Activated CD8-positive, alpha-beta T cell treated with anti-CD3 and anti-CD28 coated beads for 36 hours (primary cell): Measurements from ENCODE around the gene LMNA. TPM values are rescaled to one million over a fixed set of nuclear protein-coding genes. Genes with fewer than 3 reads are reported as not detected.
"Not testable (repeated sequence)": the region's sequence is repeated elsewhere in the genome, so short reads cannot be mapped to it uniquely, and the experiment has no call there.

Source experiments
- ATAC-seq: fragments of 200-7000 bp; cut with Tn5 transposase; one replicate; pipeline ENCODE4 v1.10.0; 2021; ENCODE audit warnings: mild to moderate bottlenecking, moderate library complexity
- CTCF ChIA-PET: fragments of 350-600 bp; sonication (Branson Sonifier 250); formaldehyde crosslinking; loops from one replicate; lab custom pipeline; 2021; ENCODE audit warnings: antibody characterized with exemption; lab: Charles Lee
- POLR2A ChIA-PET: fragments of 350-600 bp; sonication (Branson Sonifier 250); formaldehyde crosslinking; loops from one replicate; lab custom pipeline; 2021; ENCODE audit warnings: antibody characterized with exemption; lab: Charles Lee
- DNase-seq: peaks from one replicate; pipeline ENCODE4 v3.0.0-alpha.2; 2020
- H3K27ac Mint-ChIP-seq: one replicate; pipeline ENCODE4 v1.8.0; 2021; ENCODE audit warnings: mild to moderate bottlenecking, mixed read lengths
- H3K27me3 Mint-ChIP-seq: one replicate; pipeline ENCODE4 v1.8.0; 2021; ENCODE audit warnings: mixed read lengths
- H3K36me3 Mint-ChIP-seq: one replicate; pipeline ENCODE4 v1.8.0; 2021; ENCODE audit warnings: low read depth, mixed read lengths
- H3K4me1 Mint-ChIP-seq: one replicate; pipeline ENCODE4 v1.8.0; 2021; ENCODE audit warnings: low read depth, mixed read lengths
- H3K4me3 Mint-ChIP-seq: one replicate; pipeline ENCODE4 v1.8.0; 2021; ENCODE audit warnings: mild to moderate bottlenecking, moderate library complexity, mixed read lengths
- H3K9me3 Mint-ChIP-seq: one replicate; pipeline ENCODE4 v1.8.0; 2021; ENCODE audit warnings: mixed read lengths
- intact Hi-C: fragments of 100-400 bp; cut with micrococcal nuclease; formaldehyde crosslinking; loops from one replicate; pipeline ENCODE4 v1.10.0; 2022
- total RNA-seq, 2 experiments: library from RNA; stranded (reverse); gene quantifications; one replicate each; pipeline ENCODE4 v1.2.3, GENCODE V29; 2021
- TF ChIP-seq, protein P1 (sequence below): fragments of 200-600 bp; IDR thresholded peaks from one replicate; pipeline ENCODE4 v1.8.0; 2022; ENCODE audit warnings: antibody characterized with exemption, mild to moderate bottlenecking

The LMNA gene
- total RNA-seq, 2 experiments from 2014 or later = 51.8 to 56.6 TPM

DNA sequence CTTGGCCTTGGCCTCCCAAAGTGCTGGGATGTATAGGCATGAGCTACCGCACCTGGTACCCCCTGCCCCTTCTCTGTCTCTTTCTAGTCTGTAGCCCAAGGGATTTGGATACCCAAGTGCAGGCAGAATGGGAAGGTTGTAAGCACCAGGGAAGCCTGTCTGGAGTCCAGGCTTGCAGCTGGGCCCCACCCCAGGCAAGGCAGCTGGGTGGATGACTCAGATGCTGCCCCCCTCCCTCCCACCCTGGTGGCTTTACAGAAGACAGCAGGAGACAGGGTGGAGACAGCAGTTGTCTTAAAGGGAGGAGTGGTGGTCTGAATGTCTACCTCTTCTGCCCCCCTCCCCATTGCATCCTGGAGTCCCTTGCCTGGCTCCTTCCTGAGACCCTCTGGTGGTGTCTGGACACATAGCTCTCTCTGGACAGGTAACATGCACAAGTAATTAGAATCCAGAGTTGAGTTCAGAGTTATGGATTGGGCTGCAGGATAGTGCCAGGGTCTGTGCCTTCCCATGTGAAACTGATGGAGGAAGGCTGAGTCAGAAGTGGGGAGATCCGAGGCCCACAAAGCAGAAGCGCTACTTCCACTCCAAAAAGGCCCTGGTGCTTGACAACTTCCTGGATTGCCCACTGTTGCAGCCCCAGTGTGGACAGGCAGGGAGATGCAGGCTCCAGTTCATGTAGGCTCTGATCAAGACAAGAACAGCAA lies 5.1 kb downstream of the LMNA start:
- no peak overlapping the region for H3K27ac Mint-ChIP-seq
- peaks cover 47% of the 10 kb centered on the region for H3K4me1 Mint-ChIP-seq
- ChIA-PET POLR2A (interaction anchor here (0.6 to 10.2 kb wide), 7 partner anchors 9 to 162 kb away, joined by 3 to 94 read pairs (median 4); partner anchors contain the start of gene ARHGEF2), CTCF (interaction anchor here (1.2 to 14.1 kb wide), 4 partner anchors 9 to 26 kb away, joined by 3 to 164 read pairs (median 54); no protein-coding TSS in a partner anchor)
- H3K4me3 Mint-ChIP-seq = no peak overlapping the region
- peaks cover 1% of the 10 kb centered on the region for H3K27me3 Mint-ChIP-seq
- DNase-seq (no peak), ATAC-seq (peak; percentile 17)
- intact Hi-C loops = no loop called here
- no peaks in the 10 kb centered on the region for H3K9me3 Mint-ChIP-seq
- TF ChIP-seq, protein P1, sequence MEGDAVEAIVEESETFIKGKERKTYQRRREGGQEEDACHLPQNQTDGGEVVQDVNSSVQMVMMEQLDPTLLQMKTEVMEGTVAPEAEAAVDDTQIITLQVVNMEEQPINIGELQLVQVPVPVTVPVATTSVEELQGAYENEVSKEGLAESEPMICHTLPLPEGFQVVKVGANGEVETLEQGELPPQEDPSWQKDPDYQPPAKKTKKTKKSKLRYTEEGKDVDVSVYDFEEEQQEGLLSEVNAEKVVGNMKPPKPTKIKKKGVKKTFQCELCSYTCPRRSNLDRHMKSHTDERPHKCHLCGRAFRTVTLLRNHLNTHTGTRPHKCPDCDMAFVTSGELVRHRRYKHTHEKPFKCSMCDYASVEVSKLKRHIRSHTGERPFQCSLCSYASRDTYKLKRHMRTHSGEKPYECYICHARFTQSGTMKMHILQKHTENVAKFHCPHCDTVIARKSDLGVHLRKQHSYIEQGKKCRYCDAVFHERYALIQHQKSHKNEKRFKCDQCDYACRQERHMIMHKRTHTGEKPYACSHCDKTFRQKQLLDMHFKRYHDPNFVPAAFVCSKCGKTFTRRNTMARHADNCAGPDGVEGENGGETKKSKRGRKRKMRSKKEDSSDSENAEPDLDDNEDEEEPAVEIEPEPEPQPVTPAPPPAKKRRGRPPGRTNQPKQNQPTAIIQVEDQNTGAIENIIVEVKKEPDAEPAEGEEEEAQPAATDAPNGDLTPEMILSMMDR = no peak
- H3K36me3 Mint-ChIP-seq = peaks cover 9% of the 10 kb centered on the region

DNA sequence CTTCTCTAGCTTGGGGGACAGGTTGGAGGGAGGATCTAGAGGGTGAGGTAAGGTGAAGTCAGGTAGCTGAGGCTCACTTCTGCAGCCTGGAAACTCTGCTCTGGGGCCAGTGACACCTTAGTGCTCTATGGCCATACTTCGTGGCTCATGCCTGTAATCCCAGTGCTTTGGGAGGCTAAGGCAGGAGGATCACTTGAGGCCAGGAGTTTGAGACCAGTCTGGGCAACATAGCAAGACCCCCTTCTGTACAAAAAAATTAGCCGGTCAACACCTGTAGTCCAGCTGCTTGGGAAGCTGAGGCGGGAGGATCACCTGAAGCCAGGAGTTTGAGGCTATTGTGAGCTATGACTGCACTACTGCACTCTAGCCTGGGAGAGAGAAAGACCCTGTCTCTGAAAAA lies 5.8 kb downstream of the LMNA start:
- peaks cover 1% of the 10 kb centered on the region for H3K27me3 Mint-ChIP-seq
- no peak for DNase-seq
- ATAC-seq = no peak
- ChIA-PET POLR2A (interaction anchor here (0.6 to 10.2 kb wide), 6 partner anchors 9 to 142 kb away, joined by 3 to 94 read pairs (median 4); partner anchors contain the start of gene ARHGEF2), CTCF (interaction anchor here (0.8 to 14.1 kb wide), 5 partner anchors 9 to 913 kb away, joined by 3 to 164 read pairs (median 5); no protein-coding TSS in a partner anchor)
- H3K36me3 Mint-ChIP-seq = peaks cover 9% of the 10 kb centered on the region
- TF ChIP-seq, protein P1 = no peak
- H3K4me1 Mint-ChIP-seq = peaks cover 49% of the 10 kb centered on the region
- no peak overlapping the region for H3K27ac Mint-ChIP-seq
- intact Hi-C loops = no loop called here
- H3K9me3 Mint-ChIP-seq = no peaks in the 10 kb centered on the region
- H3K4me3 Mint-ChIP-seq = no peak overlapping the region

DNA sequence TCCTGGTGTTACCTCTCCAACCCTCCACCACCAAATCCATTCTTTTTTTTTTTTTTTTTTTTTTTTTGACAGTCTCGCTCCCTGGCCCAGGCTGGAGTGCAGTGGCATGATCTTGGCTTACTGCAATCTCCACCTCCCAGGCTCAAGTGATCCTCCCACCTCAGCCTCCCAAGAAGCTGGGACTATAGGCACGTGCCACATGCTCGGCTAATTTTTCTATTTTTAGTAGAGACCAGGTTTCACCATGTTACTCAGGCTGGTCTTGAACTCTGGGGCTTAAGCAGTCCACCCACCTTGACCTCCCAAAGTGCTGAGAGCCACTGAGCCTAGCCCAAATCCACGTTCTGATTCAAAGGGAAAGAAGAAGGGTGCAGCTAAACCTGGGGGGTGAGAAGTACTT lies 6.5 kb downstream of the LMNA start:
- intact Hi-C loops, H3K27me3 Mint-ChIP-seq, H3K27ac Mint-ChIP-seq, ATAC-seq, H3K9me3 Mint-ChIP-seq, H3K36me3 Mint-ChIP-seq, H3K4me3 Mint-ChIP-seq, DNase-seq: not testable (repeated sequence)
- H3K4me1 Mint-ChIP-seq = peaks cover 50% of the 10 kb centered on the region
- ChIA-PET CTCF (interaction anchor here (0.8 to 14.1 kb wide), 5 partner anchors 8 to 914 kb away, joined by 3 to 164 read pairs (median 5); no protein-coding TSS in a partner anchor), POLR2A (interaction anchor here (0.9 to 10.2 kb wide), 5 partner anchors 12 to 115 kb away, joined by 3 to 94 read pairs (median 4); no protein-coding TSS in a partner anchor)

DNA sequence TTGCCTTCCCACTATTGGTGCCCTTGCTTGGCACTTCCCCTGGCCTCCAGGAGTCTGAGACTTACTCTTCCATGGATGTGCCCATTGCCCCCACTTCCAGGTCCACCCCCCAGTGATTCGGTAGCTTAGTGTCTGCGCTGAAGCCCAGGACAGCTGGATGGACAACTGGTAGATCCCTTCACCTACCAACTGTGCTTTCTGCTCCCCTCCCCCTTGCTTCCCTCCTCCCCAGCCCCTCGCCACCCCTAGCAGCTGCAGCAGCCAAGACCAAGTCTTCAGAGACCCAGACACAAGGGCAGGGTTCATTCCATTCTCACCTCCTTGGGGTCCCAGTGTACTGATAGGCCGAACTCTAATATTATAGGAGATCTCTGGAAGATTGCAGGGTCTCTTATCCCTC lies 6.9 kb downstream of the LMNA start:
- ATAC-seq (no peak), DNase-seq (no peak)
- intact Hi-C loops = no loop called here
- no peaks in the 10 kb centered on the region for H3K9me3 Mint-ChIP-seq
- H3K4me3 Mint-ChIP-seq = no peak overlapping the region
- TF ChIP-seq, protein P1 = no peak
- ChIA-PET POLR2A (interaction anchor here (1.1 to 1.2 kb wide), 2 partner anchors 12 to 115 kb away, joined by 3 to 4 read pairs; no protein-coding TSS in a partner anchor), CTCF (interaction anchor here (11.1 to 14.1 kb wide), 2 partner anchors 7 to 28 kb away, joined by 103 to 164 read pairs; no protein-coding TSS in a partner anchor)
- H3K27ac Mint-ChIP-seq = no peak overlapping the region
- H3K4me1 Mint-ChIP-seq = peaks cover 50% of the 10 kb centered on the region
- H3K27me3 Mint-ChIP-seq = peaks cover 1% of the 10 kb centered on the region
- peaks cover 9% of the 10 kb centered on the region for H3K36me3 Mint-ChIP-seq

DNA sequence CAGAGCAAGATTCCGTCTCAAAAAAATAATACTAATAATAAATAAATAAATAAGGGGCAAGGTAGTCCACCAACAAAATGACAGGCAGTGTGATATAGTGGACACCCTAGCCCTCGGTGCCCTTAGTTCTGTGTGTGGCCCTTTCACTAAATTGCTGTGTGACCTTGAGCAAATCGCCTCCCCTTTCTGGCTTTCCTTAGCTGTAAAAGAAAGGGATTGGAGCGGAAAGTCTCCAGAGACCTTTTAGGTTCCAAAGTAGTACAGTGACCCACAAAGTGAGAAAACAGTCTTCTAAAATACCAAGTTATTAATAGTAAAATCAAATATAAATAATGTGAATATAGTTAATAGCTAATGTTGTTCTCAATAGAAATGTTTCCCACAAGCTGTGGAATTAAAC lies 7.6 kb downstream of the LMNA start:
- ChIA-PET POLR2A (interaction anchor here (0.5 to 1.1 kb wide), 2 partner anchors 48 to 114 kb away, joined by 3 to 5 read pairs; no protein-coding TSS in a partner anchor), CTCF (interaction anchor here (14.1 kb wide), 1 partner anchor 29 kb away, joined by 164 read pairs; no protein-coding TSS in a partner anchor)
- Mint-ChIP-seq H3K27me3 (peaks cover 1% of the 10 kb centered on the region), H3K27ac (no peak overlapping the region), H3K4me1 (peaks cover 54% of the 10 kb centered on the region), H3K4me3 (no peak overlapping the region), H3K9me3 (no peaks in the 10 kb centered on the region), H3K36me3 (peaks cover 9% of the 10 kb centered on the region)
- ATAC-seq = no peak
- TF ChIP-seq, protein P1 = no peak
- no peak for DNase-seq
- intact Hi-C loops = no loop called here
